HCT116 (cell line): ENCODE data around the gene QPCTL.

Source experiments
- CBX3 ChIP-seq: IDR thresholded peaks from 2 replicates; pipeline ENCODE4 v1.6.1; 2012; ENCODE audit warnings: low read depth
- ZNF274 ChIP-seq: fragments of 200-500 bp; sonication (Bioruptor generic); IDR thresholded peaks from 2 replicates; pipeline ENCODE4 v1.6.1; 2014; ENCODE audit warnings: mild to moderate bottlenecking, low read depth, low read length, inconsistent platforms

GRCh38 chr19:45663800-45664199 lies 28.7 kb upstream of the QPCTL start:
- no peak for TF ChIP-seq CBX3
- TF ChIP-seq ZNF274, result no peak
